H9 (cell line): Measurements from ENCODE around the gene KCNJ10. TPM values are rescaled to one million over a fixed set of nuclear protein-coding genes. Genes with fewer than 3 reads are reported as not detected.

Experiments used
- DNase-seq: peaks from one replicate; pipeline ENCODE4 v3.0.0-alpha.2; 2017
- H2AFZ ChIP-seq: one replicate; pipeline ENCODE4 v1.6.1; 2013; ENCODE audit warnings: mild to moderate bottlenecking, low read length, control low read depth, moderate library complexity
- H2AK5ac ChIP-seq: 2 replicates; pipeline ENCODE4 v1.6.1; 2013; ENCODE audit warnings: low read length, control low read depth, mixed read lengths; ENCODE audit not compliant: insufficient read length
- H2BK120ac ChIP-seq: one replicate; pipeline ENCODE4 v1.6.1; 2013; ENCODE audit warnings: low read depth, mild to moderate bottlenecking, low read length, control low read depth, inconsistent platforms; ENCODE audit not compliant: poor library complexity, severe bottlenecking
- H2BK12ac ChIP-seq: 2 replicates; pipeline ENCODE4 v1.6.1; 2013; ENCODE audit warnings: low read length, control low read depth, mixed read lengths, low read depth; ENCODE audit not compliant: insufficient read length
- H2BK15ac ChIP-seq: 2 replicates; pipeline ENCODE4 v1.6.1; 2013; ENCODE audit warnings: low read depth, low read length, control low read depth
- H2BK20ac ChIP-seq: one replicate; pipeline ENCODE4 v1.6.1; 2013; ENCODE audit warnings: low read depth, mild to moderate bottlenecking, low read length, control low read depth, inconsistent platforms; ENCODE audit not compliant: poor library complexity, severe bottlenecking
- H2BK5ac ChIP-seq: 2 replicates; pipeline ENCODE4 v1.6.1; 2013; ENCODE audit warnings: low read length, control low read depth, mixed read lengths; ENCODE audit not compliant: insufficient read length
- H3K14ac ChIP-seq: 2 replicates; pipeline ENCODE4 v1.6.1; 2013; ENCODE audit warnings: low read length, control low read depth; ENCODE audit not compliant: insufficient read depth
- H3K18ac ChIP-seq: 2 replicates; pipeline ENCODE4 v1.6.1; 2013; ENCODE audit warnings: low read depth, mild to moderate bottlenecking, mixed read lengths, low read length, control low read depth; ENCODE audit not compliant: insufficient read length
- H3K23ac ChIP-seq: 2 replicates; pipeline ENCODE4 v1.6.1; 2013; ENCODE audit warnings: low read length, control low read depth, mixed read lengths, low read depth; ENCODE audit not compliant: insufficient read length
- H3K23me2 ChIP-seq: 2 replicates; pipeline ENCODE4 v1.6.1; 2013; ENCODE audit warnings: low read depth, mild to moderate bottlenecking, mixed read lengths, low read length, control low read depth; ENCODE audit not compliant: insufficient read length, poor library complexity, severe bottlenecking
- H3K27ac ChIP-seq: 2 replicates; pipeline ENCODE4 v1.5.1; 2013; ENCODE audit warnings: low read length, control low read depth, mixed read lengths, low read depth; ENCODE audit not compliant: insufficient read length
- H3K27me3 ChIP-seq: 2 replicates; pipeline ENCODE4 v1.6.1; 2013; ENCODE audit warnings: low read length, control low read depth, inconsistent platforms; ENCODE audit not compliant: insufficient read depth
- H3K4ac ChIP-seq: 2 replicates; pipeline ENCODE4 v1.6.1; 2013; ENCODE audit warnings: low read depth, mild to moderate bottlenecking, control low read depth, inconsistent platforms, low read length, moderate library complexity
- H3K4me1 ChIP-seq: 2 replicates; pipeline ENCODE4 v1.6.1; 2013; ENCODE audit warnings: low read length, control low read depth, inconsistent platforms; ENCODE audit not compliant: insufficient read depth
- H3K4me2 ChIP-seq: 2 replicates; pipeline ENCODE4 v1.6.1; 2013; ENCODE audit warnings: low read length, control low read depth, mixed read lengths; ENCODE audit not compliant: insufficient read length, insufficient read depth
- H3K56ac ChIP-seq: 2 replicates; pipeline ENCODE4 v1.6.1; 2013; ENCODE audit warnings: low read depth, mild to moderate bottlenecking, mixed read lengths, low read length, control low read depth; ENCODE audit not compliant: insufficient read length
- H3K79me1 ChIP-seq: 2 replicates; pipeline ENCODE4 v1.6.1; 2013; ENCODE audit warnings: low read depth, mild to moderate bottlenecking, moderate library complexity, low read length, control low read depth, inconsistent platforms; ENCODE audit not compliant: insufficient read depth, poor library complexity, severe bottlenecking
- H3K79me2 ChIP-seq: 2 replicates; pipeline ENCODE4 v1.6.1; 2013; ENCODE audit warnings: low read length, control low read depth, inconsistent platforms; ENCODE audit not compliant: insufficient read depth
- H3K9ac ChIP-seq: 2 replicates; pipeline ENCODE4 v1.6.1; 2013; ENCODE audit warnings: low read length, control low read depth, mixed read lengths; ENCODE audit not compliant: insufficient read length; ENCODE audit errors: extremely low read depth
- H3K9me3 ChIP-seq: one replicate; pipeline ENCODE4 v1.6.1; 2013; ENCODE audit warnings: low read depth, low read length, inconsistent platforms; ENCODE audit not compliant: control insufficient read depth
- H3T11ph ChIP-seq: one replicate; pipeline ENCODE4 v1.6.1; 2013; ENCODE audit warnings: mild to moderate bottlenecking, low read length, control low read depth, inconsistent platforms
- H4K20me1 ChIP-seq: one replicate; pipeline ENCODE4 v1.6.1; 2013; ENCODE audit not compliant: control insufficient read depth, insufficient read length, insufficient read depth
- H4K5ac ChIP-seq: 2 replicates; pipeline ENCODE4 v1.6.1; 2013; ENCODE audit warnings: low read depth, mild to moderate bottlenecking, mixed read lengths, low read length, control low read depth; ENCODE audit not compliant: insufficient read length
- H4K8ac ChIP-seq: replicated peaks from 2 replicates; pipeline ENCODE4 v1.6.1; 2013; ENCODE audit warnings: low read length, control low read depth, mixed read lengths, low read depth; ENCODE audit not compliant: insufficient read length
- H4K91ac ChIP-seq: 2 replicates; pipeline ENCODE4 v1.6.1; 2013; ENCODE audit warnings: low read depth, mild to moderate bottlenecking, moderate library complexity, mixed read lengths, low read length, control low read depth; ENCODE audit not compliant: insufficient read length
- H3K27ac Mint-ChIP-seq, 3 experiments: 2 replicates in 2 of 3; 3 replicates in 1 of 3; pipeline ENCODE4 v1.8.0; 2020 to 2021; ENCODE audit warnings: mixed read lengths in 3 of 3, mild to moderate bottlenecking in 1 of 3, moderate library complexity in 1 of 3
- H3K27me3 Mint-ChIP-seq: 2 replicates; pipeline ENCODE4 v1.8.0; 2021; ENCODE audit warnings: low read depth, mild to moderate bottlenecking, moderate library complexity, mixed read lengths
- H3K36me3 Mint-ChIP-seq, 3 experiments: 2 replicates in 2 of 3; 3 replicates in 1 of 3; pipeline ENCODE4 v1.8.0; 2020 to 2021; ENCODE audit warnings: low read depth in 3 of 3, mixed read lengths in 3 of 3; ENCODE audit not compliant: insufficient read depth in 1 of 3
- H3K4me1 Mint-ChIP-seq, 2 experiments: 2 replicates each; pipeline ENCODE4 v1.8.0; 2020; ENCODE audit warnings: mixed read lengths in 2 of 2
- H3K4me3 Mint-ChIP-seq, 2 experiments: 2 replicates in 1 of 2; 3 replicates in 1 of 2; pipeline ENCODE4 v1.8.0; 2020 to 2021; ENCODE audit warnings: mild to moderate bottlenecking in 2 of 2, mixed read lengths in 2 of 2, moderate library complexity in 1 of 2
- H3K9me3 Mint-ChIP-seq, 2 experiments: 2 replicates in 1 of 2; 3 replicates in 1 of 2; pipeline ENCODE4 v1.8.0; 2020; ENCODE audit warnings: mild to moderate bottlenecking in 2 of 2, mixed read lengths in 2 of 2, moderate library complexity in 1 of 2
- WGBS: extraction: QIAGEN DNeasy Blood & Tissue Kit; methylation state at CpG from one replicate; pipeline ENCODE4 v1.1.7; 2013; ENCODE audit warnings: missing lambda C conversion rate, low lambda C conversion rate, mixed read lengths; ENCODE audit not compliant: insufficient read length; ENCODE audit errors: extremely low coverage; 5-methylcytosine and 5-hydroxymethylcytosine counted together
- total RNA-seq: library from RNA; stranded (reverse); gene quantifications from 2 replicates; pipeline ENCODE4 v1.2.1, GENCODE V29; 2021
- TF ChIP-seq, protein P1 (sequence below): fragments of 200-600 bp; sonication (generic); conservative IDR thresholded peaks from 3 replicates; pipeline ENCODE4 v1.8.0; 2021; ENCODE audit warnings: antibody characterized with exemption, mild to moderate bottlenecking

KCNJ10 gene
- total RNA-seq, 1 experiment from 2014 or later = 0.44 TPM

DNA sequence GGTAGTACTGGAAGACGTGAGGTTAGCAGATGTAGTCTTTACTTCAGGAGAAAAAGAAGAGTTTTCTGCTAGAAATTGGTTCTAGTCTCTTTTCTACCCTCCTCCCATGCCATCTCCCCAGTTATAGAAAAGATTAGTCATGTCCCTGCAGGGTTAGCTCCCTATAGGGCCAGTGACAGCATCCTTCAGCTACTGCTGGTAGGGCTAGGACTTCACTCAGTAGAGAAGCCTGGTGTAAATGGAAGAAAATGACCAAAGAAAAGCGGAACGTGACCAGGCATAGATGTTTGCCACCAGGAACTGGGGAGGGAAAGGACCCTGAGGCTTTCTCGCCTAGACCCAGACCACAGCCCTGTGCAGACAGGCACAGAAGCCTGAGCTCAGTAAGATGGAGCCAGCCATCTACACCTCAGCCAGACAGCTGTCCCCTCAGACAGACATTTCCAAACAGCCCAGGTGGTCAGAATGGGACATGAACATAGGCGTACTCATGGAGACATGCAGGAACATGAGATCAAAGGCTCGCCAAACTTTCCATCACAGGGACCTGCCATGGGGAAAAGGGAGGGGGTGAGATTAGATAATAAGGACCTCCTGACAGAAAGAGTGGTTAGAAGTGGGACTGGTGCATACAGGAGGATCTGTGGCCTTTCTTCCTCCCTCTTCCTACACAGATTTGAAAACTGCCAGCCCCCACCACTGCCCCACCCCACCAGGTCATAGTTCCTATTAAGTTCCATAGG, 92.4 kb downstream of the KCNJ10 start:
- no peak overlapping the region for H3T11ph ChIP-seq
- H3K4me1 ChIP-seq = no peaks in the 10 kb centered on the region
- H3K4ac ChIP-seq = no peak overlapping the region
- H4K20me1 ChIP-seq = no peaks in the 10 kb centered on the region
- Mint-ChIP-seq H3K27ac (no peak overlapping the region), H3K4me3 (no peak overlapping the region), H3K36me3 (no peaks in the 10 kb centered on the region), H3K4me1 (no peaks in the 10 kb centered on the region), H3K27me3 (peaks cover 29% of the 10 kb centered on the region), H3K9me3 (no peaks in the 10 kb centered on the region)
- no peak overlapping the region for H2AFZ ChIP-seq
- TF ChIP-seq, protein P1, sequence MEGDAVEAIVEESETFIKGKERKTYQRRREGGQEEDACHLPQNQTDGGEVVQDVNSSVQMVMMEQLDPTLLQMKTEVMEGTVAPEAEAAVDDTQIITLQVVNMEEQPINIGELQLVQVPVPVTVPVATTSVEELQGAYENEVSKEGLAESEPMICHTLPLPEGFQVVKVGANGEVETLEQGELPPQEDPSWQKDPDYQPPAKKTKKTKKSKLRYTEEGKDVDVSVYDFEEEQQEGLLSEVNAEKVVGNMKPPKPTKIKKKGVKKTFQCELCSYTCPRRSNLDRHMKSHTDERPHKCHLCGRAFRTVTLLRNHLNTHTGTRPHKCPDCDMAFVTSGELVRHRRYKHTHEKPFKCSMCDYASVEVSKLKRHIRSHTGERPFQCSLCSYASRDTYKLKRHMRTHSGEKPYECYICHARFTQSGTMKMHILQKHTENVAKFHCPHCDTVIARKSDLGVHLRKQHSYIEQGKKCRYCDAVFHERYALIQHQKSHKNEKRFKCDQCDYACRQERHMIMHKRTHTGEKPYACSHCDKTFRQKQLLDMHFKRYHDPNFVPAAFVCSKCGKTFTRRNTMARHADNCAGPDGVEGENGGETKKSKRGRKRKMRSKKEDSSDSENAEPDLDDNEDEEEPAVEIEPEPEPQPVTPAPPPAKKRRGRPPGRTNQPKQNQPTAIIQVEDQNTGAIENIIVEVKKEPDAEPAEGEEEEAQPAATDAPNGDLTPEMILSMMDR = no peak
- no peak overlapping the region for H3K9ac ChIP-seq
- H2BK20ac ChIP-seq = no peak overlapping the region
- WGBS = no CpG with 5 or more reads among the region's 6 CpGs
- H3K23ac ChIP-seq = no peak overlapping the region
- H4K8ac ChIP-seq = no peak overlapping the region
- H3K27ac ChIP-seq = no peak overlapping the region
- no peaks in the 10 kb centered on the region for H3K23me2 ChIP-seq
- no peaks in the 10 kb centered on the region for H3K27me3 ChIP-seq
- no peak overlapping the region for H2BK12ac ChIP-seq
- H4K5ac ChIP-seq = no peak overlapping the region
- no peak overlapping the region for H2AK5ac ChIP-seq
- H2BK5ac ChIP-seq = no peak overlapping the region
- no peak overlapping the region; the same call in 1 of the 2 replicates for H2BK15ac ChIP-seq
- H3K18ac ChIP-seq = no peak overlapping the region
- no peak overlapping the region for H2BK120ac ChIP-seq
- no peak overlapping the region for H3K4me2 ChIP-seq
- H4K91ac ChIP-seq = no peak overlapping the region
- H3K56ac ChIP-seq = no peak overlapping the region
- no peaks in the 10 kb centered on the region for H3K9me3 ChIP-seq
- no peaks in the 10 kb centered on the region for H3K79me1 ChIP-seq
- no peaks in the 10 kb centered on the region for H3K79me2 ChIP-seq
- H3K14ac ChIP-seq = no peak overlapping the region
- no peak for DNase-seq
